CD4-positive, alpha-beta T cell treated with Interleukin-6 at 100 ng/mL for 8 hours (primary cell): ENCODE measurements around the gene CHRFAM7A.
"Not testable (repeated sequence)": the region's sequence is repeated elsewhere in the genome, so short reads cannot be mapped to it uniquely, and the experiment has no call there.

ENCODE experiments used
- DNase-seq: peaks from one replicate; pipeline ENCODE4 v3.0.0-alpha.2; 2020; ENCODE audit warnings: mixed read lengths, low spot score

Gene CHRFAM7A

GRCh38 chr15:30392766-30393663 is at the start of gene CHRFAM7A:
CHRFAM7A (minus strand) TSS chr15:30393540; CDS start chr15:30383351, 10,189 bp downstream.
- DNase-seq, result not testable (repeated sequence)

- DNase-seq, result not testable (repeated sequence)
These were observed 45.0 kb upstream of the CHRFAM7A start for GRCh38 chr15:30438348-30438747.

GRCh38 chr15:30435878-30436277 is 42.5 kb upstream of the CHRFAM7A start:
- DNase-seq, result not testable (repeated sequence)

DNA sequence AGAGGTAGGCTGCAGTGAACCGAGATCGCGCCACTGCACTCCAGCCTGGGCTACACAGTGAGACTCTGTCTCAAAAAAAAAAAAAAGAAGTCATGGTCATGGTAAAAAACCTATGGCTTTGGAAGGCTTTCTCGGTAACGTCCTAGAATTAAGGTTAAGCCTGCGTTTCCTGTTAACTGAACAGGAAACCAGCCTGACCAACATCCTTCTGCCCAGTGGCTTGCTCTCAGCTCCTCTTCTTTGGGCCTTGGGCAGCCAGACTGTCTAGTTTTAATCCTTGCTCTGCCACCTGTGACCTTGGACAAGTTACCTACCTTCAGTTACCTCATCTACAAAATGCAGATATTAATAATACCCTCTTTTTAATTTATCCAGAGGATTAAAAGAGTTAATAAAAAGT is 27.4 kb upstream of the CHRFAM7A start:
- not testable (repeated sequence) for DNase-seq

- DNase-seq, result not testable (repeated sequence)
These were observed 20.8 kb upstream of the CHRFAM7A start, which contains the start of gene GOLGA8R for GRCh38 chr15:30414160-30414559. GOLGA8R (minus strand) TSS chr15:30414260; CDS start chr15:30414162, 98 bp downstream.

DNA sequence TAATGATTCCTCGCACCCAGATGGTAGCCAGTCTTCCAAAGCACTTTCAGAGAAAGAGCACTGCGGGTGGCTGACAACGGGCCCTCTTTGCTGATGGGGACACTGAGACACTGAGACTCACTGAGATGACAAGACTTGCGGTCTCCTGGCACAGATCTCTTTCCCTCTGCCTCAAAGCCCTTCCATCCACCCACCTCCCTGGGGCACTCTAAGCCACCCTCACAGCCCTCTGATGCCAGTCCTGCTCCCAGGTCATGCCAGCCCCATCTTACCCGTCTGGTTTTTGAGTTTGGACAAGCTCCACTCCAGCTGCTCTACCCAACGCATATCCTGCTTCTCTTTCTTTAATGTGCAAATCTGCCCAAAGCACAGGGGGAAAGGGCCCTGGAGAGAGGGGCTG is 14.3 kb upstream of the CHRFAM7A start:
- DNase-seq, result not testable (repeated sequence)

DNA sequence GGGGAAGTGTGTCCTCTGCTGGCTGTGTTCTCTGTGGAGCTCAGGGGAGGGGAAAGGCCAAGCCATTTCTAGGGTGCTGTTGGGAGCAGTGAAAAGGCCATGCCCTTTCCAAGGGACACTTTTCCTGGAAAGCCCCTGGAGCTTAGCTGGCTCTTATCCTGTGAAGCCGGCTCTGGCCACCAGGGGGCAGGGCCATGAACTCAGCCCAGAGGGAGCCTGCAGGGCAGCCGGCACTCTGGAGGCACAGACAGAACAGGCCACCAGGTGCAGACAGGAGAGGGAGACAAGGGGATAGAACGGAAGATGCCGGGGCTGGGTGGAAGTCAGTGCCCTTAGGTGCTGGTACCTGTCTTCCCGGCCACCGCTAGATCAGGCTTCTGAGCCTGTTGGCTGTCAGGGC is 5.6 kb upstream of the CHRFAM7A start:
- DNase-seq, result not testable (repeated sequence)

DNA sequence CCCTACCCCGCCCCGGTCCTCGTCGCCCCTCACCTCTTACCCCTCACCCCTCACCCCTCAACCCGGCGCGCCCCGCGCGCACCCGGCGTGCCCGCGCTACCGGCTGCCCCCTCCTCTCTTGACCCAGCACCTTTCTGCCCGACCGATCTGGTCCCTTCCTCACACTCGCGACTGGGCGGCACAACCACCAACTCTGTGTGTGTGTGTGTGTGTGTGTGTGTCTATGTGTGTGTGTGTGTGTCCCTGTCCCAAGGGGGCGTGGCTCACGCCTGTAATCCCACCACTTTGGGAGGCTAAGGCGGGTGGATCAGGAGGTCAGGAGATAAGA is 288 bp upstream of the CHRFAM7A start:
- DNase-seq, result not testable (repeated sequence)

DNA sequence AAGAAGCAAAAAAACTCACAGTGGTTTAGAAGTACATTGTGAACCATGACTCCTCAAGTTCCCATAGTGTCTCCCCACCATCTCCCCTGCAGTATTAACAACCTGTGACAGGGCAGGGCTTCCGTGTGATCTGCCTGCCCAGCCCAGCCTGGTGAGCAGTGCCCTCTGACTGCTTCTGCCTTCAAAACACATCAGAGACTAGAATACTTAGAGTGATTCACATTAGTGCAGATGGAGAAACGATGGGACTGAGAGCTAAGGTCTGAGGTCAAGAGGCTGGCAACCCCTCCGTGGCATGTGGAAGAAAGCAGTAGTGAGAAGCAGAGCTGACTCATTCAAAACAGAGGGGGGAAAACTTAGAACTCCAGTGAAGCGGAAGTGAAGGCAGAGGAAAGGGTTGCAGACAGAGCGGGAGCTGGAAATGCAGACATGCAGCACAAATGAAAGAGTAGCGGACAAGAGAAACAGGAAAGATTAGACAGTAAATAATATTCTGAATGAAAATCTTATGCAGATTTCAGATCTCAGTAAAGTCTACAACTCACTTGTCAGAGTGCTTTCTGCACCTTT is 6.9 kb downstream of the CHRFAM7A start:
- DNase-seq, result not testable (repeated sequence)

DNA sequence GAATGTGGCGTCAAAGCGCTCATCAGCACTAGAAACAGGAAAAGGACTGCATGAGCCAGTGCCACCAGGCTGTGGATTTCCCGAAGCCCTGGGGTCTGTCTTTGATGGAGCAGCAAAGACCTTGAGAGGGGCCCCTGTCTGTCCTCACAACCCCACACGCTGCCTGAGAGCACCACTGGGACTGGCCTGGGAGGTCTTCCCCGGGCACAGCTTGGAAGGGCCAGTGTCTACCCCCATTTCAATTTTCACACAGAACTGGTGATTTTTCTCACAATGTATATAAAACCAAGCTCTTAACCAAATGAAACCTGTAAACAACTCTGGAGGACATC is 16.3 kb downstream of the CHRFAM7A start:
- DNase-seq, result not testable (repeated sequence)

- DNase-seq, result not testable (repeated sequence)
These were observed 16.8 kb downstream of the CHRFAM7A start for GRCh38 chr15:30376375-30377081.

DNA sequence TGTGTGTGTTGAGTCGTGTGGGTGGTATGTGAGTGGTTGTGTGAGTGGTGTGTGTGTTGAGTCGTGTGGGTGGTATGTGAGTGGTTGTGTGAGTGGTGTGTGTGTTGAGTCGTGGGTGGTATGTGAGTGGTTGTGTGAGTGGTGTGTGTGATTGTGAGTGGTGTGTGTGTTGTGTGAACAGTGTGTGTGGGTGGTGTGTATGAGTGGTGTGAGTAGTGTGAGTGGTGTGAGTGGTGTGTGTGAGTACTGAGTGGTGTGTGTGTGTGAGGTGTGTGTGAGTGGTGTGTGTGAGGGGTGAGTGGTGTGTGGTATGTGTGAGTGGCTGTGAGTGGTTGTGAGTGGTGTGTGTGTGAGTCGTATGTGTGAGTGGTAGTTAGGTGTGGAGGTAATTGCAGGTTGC is 17.5 kb downstream of the CHRFAM7A start:
- DNase-seq, result not testable (repeated sequence)

GRCh38 chr15:30374862-30375261 is 18.5 kb downstream of the CHRFAM7A start:
- DNase-seq, result not testable (repeated sequence)

- not testable (repeated sequence) for DNase-seq
These were observed 25.1 kb downstream of the CHRFAM7A start for GRCh38 chr15:30368271-30368670.

GRCh38 chr15:30367246-30367645 is 26.1 kb downstream of the CHRFAM7A start:
- DNase-seq, result not testable (repeated sequence)

- DNase-seq, result not testable (repeated sequence)
These were observed 31.9 kb downstream of the CHRFAM7A start for GRCh38 chr15:30361404-30361803.

DNA sequence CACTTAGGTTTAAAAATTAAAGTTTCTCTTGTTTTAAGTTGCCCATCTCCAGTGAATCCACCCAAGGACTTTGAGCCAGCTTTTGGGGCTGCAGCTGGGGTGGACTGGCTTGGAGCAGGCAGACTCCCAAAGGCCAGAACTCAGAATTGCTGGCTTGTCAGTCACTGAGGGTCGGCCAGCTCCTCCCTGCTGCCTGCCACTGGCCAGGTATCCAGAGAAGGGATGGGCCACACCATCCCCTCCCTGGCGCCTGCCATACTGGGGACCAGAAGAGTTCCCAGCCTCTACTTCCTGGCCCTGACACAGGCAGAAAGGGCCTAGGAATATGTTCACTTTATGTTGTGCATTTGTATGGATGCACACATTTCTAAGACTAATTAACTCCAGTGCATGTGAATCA is 32.4 kb downstream of the CHRFAM7A start:
- not testable (repeated sequence) for DNase-seq

- DNase-seq, result not testable (repeated sequence)
These were observed 38.3 kb downstream of the CHRFAM7A start for GRCh38 chr15:30355043-30355442.

- DNase-seq, result not testable (repeated sequence)
These were observed 43.5 kb downstream of the CHRFAM7A start for GRCh38 chr15:30349803-30350202.

GRCh38 chr15:30336584-30336983 is 56.8 kb downstream of the CHRFAM7A start:
- not testable (repeated sequence) for DNase-seq

- DNase-seq, result not testable (repeated sequence)
These were observed 59.2 kb downstream of the CHRFAM7A start for GRCh38 chr15:30334152-30334551.

- not testable (repeated sequence) for DNase-seq
These were observed 67.2 kb downstream of the CHRFAM7A start for GRCh38 chr15:30326145-30326544.

DNA sequence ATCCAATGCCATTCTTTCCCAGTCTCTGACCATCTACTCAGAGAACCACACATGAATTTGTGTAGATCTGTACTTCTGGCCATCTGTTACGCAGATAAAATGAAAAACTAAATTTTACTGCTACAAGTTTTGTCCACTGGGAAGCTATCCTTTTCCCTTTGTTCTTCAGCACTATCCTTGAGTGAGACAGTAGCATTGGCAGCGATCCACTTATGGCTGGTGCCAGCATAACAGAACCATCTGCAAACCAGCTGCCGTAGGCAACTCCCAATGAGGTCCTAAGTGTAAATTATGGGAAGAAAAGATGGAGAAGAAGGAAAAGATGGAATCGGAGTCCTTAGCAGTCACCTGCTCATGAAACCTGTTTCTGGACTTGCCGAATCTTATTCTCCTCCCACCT is 72.3 kb downstream of the CHRFAM7A start:
- DNase-seq, result not testable (repeated sequence)
